HG03469 (cell line): ENCODE measurements around the gene KDM5B.
A peak's percentile ranks its signal among the peaks of the same experiment; 100 is the strongest.
"Not testable (repeated sequence)": the region's sequence is repeated elsewhere in the genome, so short reads cannot be mapped to it uniquely, and the experiment has no call there.

Source experiments
- ATAC-seq: cut with Tn5 transposase; IDR thresholded peaks from one replicate; pipeline ENCODE4 v1.9.1; 2021; ENCODE audit warnings: mild to moderate bottlenecking, moderate library complexity, moderate number of reproducible peaks; ENCODE audit not compliant: unreplicated experiment

The KDM5B gene

GRCh38 chr1:202807926-202808757 is at the start of gene KDM5B:
Gene KDM5B (minus strand): TSS chr1:202808421. CDS start chr1:202808305, 116 bp downstream.
- no peak for ATAC-seq

- ATAC-seq = no peak
Measured at GRCh38 chr1:202857136-202857610, 49.0 kb upstream of the KDM5B start.

- ATAC-seq = no peak
Measured at GRCh38 chr1:202856014-202856413, 47.8 kb upstream of the KDM5B start.

GRCh38 chr1:202854787-202855186 is 46.6 kb upstream of the KDM5B start:
- ATAC-seq = no peak

GRCh38 chr1:202852163-202852904 is 44.1 kb upstream of the KDM5B start:
- no peak for ATAC-seq

GRCh38 chr1:202850593-202851362 is 42.6 kb upstream of the KDM5B start:
- no peak for ATAC-seq

GRCh38 chr1:202848191-202848542 is 39.9 kb upstream of the KDM5B start:
- peak; percentile 85 for ATAC-seq

- ATAC-seq = no peak
Measured at GRCh38 chr1:202844935-202845334, 36.7 kb upstream of the KDM5B start.

GRCh38 chr1:202844259-202844658 is 36.0 kb upstream of the KDM5B start:
- ATAC-seq = no peak

GRCh38 chr1:202843081-202843480 is 34.9 kb upstream of the KDM5B start:
- ATAC-seq = no peak

- no peak for ATAC-seq
Measured at GRCh38 chr1:202837746-202838262, 29.6 kb upstream of the KDM5B start.

GRCh38 chr1:202836623-202837403 is 28.6 kb upstream of the KDM5B start:
- ATAC-seq = no peak

GRCh38 chr1:202835548-202836072 is 27.4 kb upstream of the KDM5B start:
- ATAC-seq = no peak

GRCh38 chr1:202834771-202835547 is 26.7 kb upstream of the KDM5B start:
- no peak for ATAC-seq

GRCh38 chr1:202831906-202832305 is 23.7 kb upstream of the KDM5B start:
- ATAC-seq = no peak

GRCh38 chr1:202829223-202829622 is 21.0 kb upstream of the KDM5B start:
- ATAC-seq = not testable (repeated sequence)

- ATAC-seq = no peak
Measured at GRCh38 chr1:202825748-202826147, 17.5 kb upstream of the KDM5B start.

GRCh38 chr1:202821467-202821866 is 13.2 kb upstream of the KDM5B start:
- no peak for ATAC-seq

GRCh38 chr1:202818819-202819218 is 10.6 kb upstream of the KDM5B start:
- ATAC-seq = no peak
